Brain microvascular endothelial cell (primary cell): Measurements from ENCODE around the gene BRWD1.
A peak's percentile ranks its signal among the peaks of the same experiment; 100 is the strongest.

Experiments
- DNase-seq: peaks from one replicate; pipeline ENCODE4 v3.0.0-alpha.2; 2020
- H3K27ac ChIP-seq: fragments of 250-450 bp; sonication (Bioruptor Pico); 2 replicates; pipeline ENCODE4 v1.5.1; 2020; ENCODE audit warnings: mild to moderate bottlenecking, moderate library complexity
- H3K27me3 ChIP-seq: fragments of 250-450 bp; sonication (Bioruptor Pico); replicated peaks from 2 replicates; pipeline ENCODE4 v1.5.1; 2020; ENCODE audit warnings: mild to moderate bottlenecking
- H3K36me3 ChIP-seq: fragments of 250-450 bp; sonication (Bioruptor Pico); replicated peaks from 2 replicates; pipeline ENCODE4 v1.5.1; 2020; ENCODE audit warnings: mild to moderate bottlenecking
- H3K4me3 ChIP-seq: 2 replicates; pipeline ENCODE4 v1.5.1; 2011; ENCODE audit warnings: low read depth, mild to moderate bottlenecking, control low read depth, low read length, moderate library complexity
- in situ Hi-C: cut with HindIII; loops from 2 replicates; pipeline ENCODE4 v1.10.0; 2017; ENCODE audit warnings: low sequenced_read_pairs, low pct_ligation_motif_present
- TF ChIP-seq, protein P1 (sequence below): IDR thresholded peaks from 2 replicates; pipeline ENCODE4 v1.5.1; 2011; ENCODE audit warnings: low read depth, mild to moderate bottlenecking, moderate library complexity, low read length, control low read depth, inconsistent platforms; ENCODE audit errors: missing control alignments

The BRWD1 gene

DNA sequence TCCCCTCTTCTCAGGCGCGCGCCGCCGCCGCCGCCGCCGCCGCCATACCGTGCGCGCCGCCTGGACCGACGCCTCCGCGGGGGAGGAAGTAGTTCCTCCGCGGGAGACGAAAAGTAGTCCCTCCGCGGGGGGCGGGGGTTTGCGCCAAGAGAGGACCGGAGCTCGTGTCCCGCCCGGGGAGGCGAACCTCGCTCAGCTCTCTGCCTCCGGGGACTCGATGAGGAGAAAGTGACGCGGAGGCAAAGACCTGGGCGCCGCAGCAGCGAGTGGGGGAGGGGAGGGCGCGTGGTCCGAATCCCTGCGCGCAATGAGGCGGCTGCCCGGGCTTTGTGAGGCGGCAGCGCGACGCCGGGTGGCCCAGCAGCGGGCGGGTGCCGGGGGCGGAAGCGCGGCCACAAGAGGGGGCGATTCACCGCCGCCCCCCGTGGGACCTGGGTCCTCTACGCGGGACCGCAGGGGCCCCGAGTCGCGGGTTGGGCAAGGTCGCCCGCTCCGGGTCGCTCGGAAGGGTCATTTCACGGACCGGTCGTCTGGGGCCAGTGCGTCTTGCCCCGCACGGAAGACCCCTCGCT lies at the start of gene BRWD1:
BRWD1 (minus strand) TSS at position 62 of the 572 bp plus-strand sequence. CDS start 141 bp downstream, outside the sequence.
- in situ Hi-C loops = no loop called here
- Histone ChIP-seq H3K27me3 (no peaks in the 10 kb centered on the region), H3K36me3 (peaks cover 9% of the 10 kb centered on the region), H3K4me3 (peak within 1 kb of the TSS; percentile 71), H3K27ac (peak within 1 kb of the TSS; percentile 89)
- TF ChIP-seq, protein P1, sequence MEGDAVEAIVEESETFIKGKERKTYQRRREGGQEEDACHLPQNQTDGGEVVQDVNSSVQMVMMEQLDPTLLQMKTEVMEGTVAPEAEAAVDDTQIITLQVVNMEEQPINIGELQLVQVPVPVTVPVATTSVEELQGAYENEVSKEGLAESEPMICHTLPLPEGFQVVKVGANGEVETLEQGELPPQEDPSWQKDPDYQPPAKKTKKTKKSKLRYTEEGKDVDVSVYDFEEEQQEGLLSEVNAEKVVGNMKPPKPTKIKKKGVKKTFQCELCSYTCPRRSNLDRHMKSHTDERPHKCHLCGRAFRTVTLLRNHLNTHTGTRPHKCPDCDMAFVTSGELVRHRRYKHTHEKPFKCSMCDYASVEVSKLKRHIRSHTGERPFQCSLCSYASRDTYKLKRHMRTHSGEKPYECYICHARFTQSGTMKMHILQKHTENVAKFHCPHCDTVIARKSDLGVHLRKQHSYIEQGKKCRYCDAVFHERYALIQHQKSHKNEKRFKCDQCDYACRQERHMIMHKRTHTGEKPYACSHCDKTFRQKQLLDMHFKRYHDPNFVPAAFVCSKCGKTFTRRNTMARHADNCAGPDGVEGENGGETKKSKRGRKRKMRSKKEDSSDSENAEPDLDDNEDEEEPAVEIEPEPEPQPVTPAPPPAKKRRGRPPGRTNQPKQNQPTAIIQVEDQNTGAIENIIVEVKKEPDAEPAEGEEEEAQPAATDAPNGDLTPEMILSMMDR = no peak
- DNase-seq = peak; percentile 68

DNA sequence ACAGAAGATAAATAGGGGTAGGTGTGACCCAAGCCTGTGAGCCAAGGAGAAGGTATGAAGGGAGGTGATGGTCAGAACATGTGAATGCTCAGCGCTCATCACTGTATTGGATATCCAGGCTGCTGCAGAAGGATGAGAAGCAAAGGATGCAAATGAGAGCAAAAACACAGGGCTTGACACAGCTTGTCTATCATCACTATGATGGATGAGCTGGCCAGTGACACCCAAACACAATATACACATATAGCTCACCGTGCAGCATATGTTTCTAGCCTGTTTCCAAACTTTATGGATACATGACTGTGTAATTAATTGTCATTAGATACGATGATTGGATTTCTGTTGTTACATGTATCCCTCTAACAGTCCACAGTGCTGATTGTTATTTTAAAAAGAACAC lies 49.3 kb upstream of the BRWD1 start:
- Histone ChIP-seq H3K36me3 (no peaks in the 10 kb centered on the region), H3K4me3 (no peak overlapping the region), H3K27me3 (no peaks in the 10 kb centered on the region), H3K27ac (no peak overlapping the region)
- in situ Hi-C loops = no loop called here
- TF ChIP-seq, protein P1 = no peak
- DNase-seq = no peak

DNA sequence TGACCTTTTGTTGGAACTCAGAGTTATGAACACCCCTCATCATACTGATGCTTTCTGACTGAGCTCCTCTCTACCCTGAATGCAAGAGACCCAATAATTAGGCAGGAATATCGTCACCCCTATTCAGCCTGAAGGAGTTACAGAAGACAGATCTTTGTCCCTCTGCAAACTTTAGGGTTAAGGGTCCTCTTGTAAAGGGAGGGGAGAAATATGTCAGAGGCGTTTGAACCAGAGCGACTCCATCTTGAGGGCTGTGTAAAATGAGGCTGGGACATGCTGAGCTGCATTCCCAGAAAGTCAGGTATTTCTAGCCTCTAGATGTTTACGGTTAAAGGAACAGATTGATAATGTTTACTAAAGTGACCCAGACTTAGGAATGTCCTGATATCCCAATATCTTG lies 46.0 kb upstream of the BRWD1 start:
- Histone ChIP-seq H3K27ac (no peak overlapping the region), H3K4me3 (no peak overlapping the region), H3K36me3 (no peaks in the 10 kb centered on the region), H3K27me3 (no peaks in the 10 kb centered on the region)
- TF ChIP-seq, protein P1 = no peak
- DNase-seq = no peak
- in situ Hi-C loops = no loop called here

DNA sequence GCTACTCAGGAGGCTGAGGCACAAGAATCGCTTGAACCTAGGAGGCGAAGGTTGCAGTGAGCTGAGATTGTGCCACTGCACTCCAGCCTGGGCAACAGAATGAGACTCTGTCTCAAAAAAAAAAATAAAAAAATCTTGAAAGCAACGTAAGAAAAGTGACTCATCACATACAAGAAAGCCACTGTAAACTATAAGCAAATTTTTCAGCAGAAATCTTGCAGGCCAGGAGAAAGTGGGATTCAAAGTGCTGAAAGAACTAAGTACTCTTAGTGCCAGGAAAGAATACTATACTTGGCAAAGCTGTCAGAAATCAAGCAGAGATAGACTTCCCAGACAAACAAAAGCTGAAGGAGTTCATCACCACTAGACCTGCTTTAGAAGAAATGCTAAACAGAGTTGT lies 39.9 kb upstream of the BRWD1 start:
- Histone ChIP-seq H3K27me3 (no peaks in the 10 kb centered on the region), H3K4me3 (no peak overlapping the region), H3K36me3 (no peaks in the 10 kb centered on the region), H3K27ac (no peak overlapping the region)
- TF ChIP-seq, protein P1 = no peak
- no peak for DNase-seq
- in situ Hi-C loops = no loop called here

DNA sequence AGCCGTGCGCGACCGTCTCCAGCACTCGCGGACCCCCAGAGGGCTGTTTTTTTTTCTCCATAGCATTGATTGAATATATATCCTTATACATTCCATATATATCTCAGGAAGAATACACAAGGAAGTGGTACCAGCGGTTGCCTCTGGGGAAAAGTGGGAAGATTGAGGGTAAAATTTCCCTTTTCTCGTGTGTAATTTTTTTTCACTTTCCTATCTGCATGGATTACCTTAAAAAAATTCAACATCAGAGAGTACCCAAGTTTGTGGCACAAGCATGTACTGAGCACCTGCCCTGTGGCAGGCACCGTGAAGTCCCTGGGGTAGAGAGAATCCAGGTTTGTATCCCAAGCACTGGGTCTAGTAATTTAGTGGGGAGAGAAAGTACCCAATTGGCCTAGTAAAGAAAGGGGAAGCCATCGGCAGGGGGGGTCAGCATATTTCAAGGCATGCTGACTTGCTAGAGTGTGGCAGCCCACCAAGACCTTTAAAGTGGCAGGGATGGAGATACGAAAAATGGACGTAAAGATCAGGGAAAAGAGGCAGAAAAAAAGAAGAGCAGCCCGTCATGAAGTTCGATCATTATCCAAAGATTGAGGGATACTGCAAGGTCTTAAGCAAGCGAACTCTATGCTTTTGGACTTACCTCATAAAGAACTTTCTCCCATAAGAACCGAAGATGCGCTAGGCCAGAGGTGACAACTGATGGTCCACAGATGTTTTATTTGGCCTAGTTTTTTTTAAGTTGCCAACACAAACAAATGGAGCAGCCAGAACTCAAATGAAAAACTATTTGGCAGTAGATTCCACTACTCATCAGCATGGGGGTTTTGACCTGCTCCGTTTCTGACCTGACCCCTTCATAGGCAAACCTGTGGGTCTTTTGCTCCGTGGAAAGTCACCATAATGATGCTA lies 36.9 kb upstream of the BRWD1 start:
- in situ Hi-C loops = no loop called here
- H3K4me3 ChIP-seq = peak overlapping the region; percentile 61
- no peak for DNase-seq
- H3K36me3 ChIP-seq = peaks cover 10% of the 10 kb centered on the region
- H3K27me3 ChIP-seq = no peaks in the 10 kb centered on the region
- TF ChIP-seq, protein P1 = no peak
- H3K27ac ChIP-seq = no peak overlapping the region
